Aorta (tissue), 5 donors: ENCODE data around the gene LMO7. TPM values are rescaled to one million over a fixed set of nuclear protein-coding genes. Genes with fewer than 3 reads are reported as not detected.
A peak's percentile ranks its signal among the peaks of the same experiment; 100 is the strongest.

Experiments used
- ATAC-seq: fragments of 200-7000 bp; cut with Tn5 transposase; one replicate; pipeline ENCODE4 v1.9.1; 2022; ENCODE audit warnings: moderate library complexity; ENCODE audit not compliant: low FRiP score
- DNase-seq, 2 donors: peaks; one replicate each; pipeline ENCODE4 v3.0.0-alpha.2; 2020
- H3K27ac ChIP-seq, 2 donors: one replicate each; pipeline ENCODE4 v1.5.1; 2013; ENCODE audit warnings: low read length in 2 of 2, mild to moderate bottlenecking in 2 of 2, moderate library complexity in 2 of 2, control low read depth in 1 of 2, inconsistent platforms in 1 of 2, low read depth in 1 of 2
- H3K27me3 ChIP-seq, 2 donors: one replicate each; pipeline ENCODE4 v1.6.1; 2013; ENCODE audit warnings: control low read depth in 1 of 2, low read length in 1 of 2, mild to moderate bottlenecking in 1 of 2, moderate library complexity in 1 of 2; ENCODE audit not compliant: insufficient read depth in 2 of 2, control insufficient read depth in 1 of 2
- H3K36me3 ChIP-seq, 2 donors: one replicate each; pipeline ENCODE4 v1.6.1; 2013; ENCODE audit warnings: control low read depth in 1 of 2, low read length in 1 of 2, mild to moderate bottlenecking in 1 of 2; ENCODE audit not compliant: insufficient read depth in 2 of 2, control insufficient read depth in 1 of 2
- H3K4me1 ChIP-seq, 2 donors: one replicate each; pipeline ENCODE4 v1.6.1; 2013; ENCODE audit warnings: low read length in 2 of 2, control low read depth in 1 of 2, mild to moderate bottlenecking in 1 of 2, moderate library complexity in 1 of 2; ENCODE audit not compliant: insufficient read depth in 2 of 2, control insufficient read depth in 1 of 2
- H3K4me3 ChIP-seq, 2 donors: one replicate each; pipeline ENCODE4 v1.5.1; 2013; ENCODE audit warnings: low read length in 2 of 2, control low read depth in 1 of 2, mild to moderate bottlenecking in 1 of 2
- H3K9me3 ChIP-seq: one replicate; pipeline ENCODE4 v1.6.1; 2013; ENCODE audit warnings: mild to moderate bottlenecking, low read length; ENCODE audit not compliant: control insufficient read depth
- WGBS, 2 donors: extraction: QIAGEN DNeasy Blood & Tissue Kit; methylation state at CpG; one replicate each; pipeline ENCODE4 v1.1.7; 2013; 5-methylcytosine and 5-hydroxymethylcytosine counted together
- intact Hi-C, 2 donors: fragments of 100-400 bp; cut with DNase I; formaldehyde crosslinking; loops; one replicate each; pipeline versions ENCODE4 v1.14.2 to v1.15.0; 2022
- polyA plus RNA-seq, 2 donors: library from polyadenylated mRNA; stranded (reverse); fragments of 200-250 nt; gene quantifications; one replicate each; pipeline ENCODE4 v1.2.3, GENCODE V29; 2013
- total RNA-seq, 2 donors: library from RNA; stranded (reverse); fragmentation: NEBNext Ultra II Directional; extraction: Animal tissue kit (Norgen Biotek cat#: 25700); gene quantifications; one replicate each; pipeline ENCODE4 v1.2.1, GENCODE V29; 2021
- donor health status: healthy with polysubstance abuse.
- donor health status: Bipolar disorder and iron deficiency.
- donor health status: DM: no; HTN: no; CAD: no.
- donor health status: DM: no; HTN: no; CAD: no.
- donor health status: DM: yes; HTN: yes; CAD: no.

LMO7 gene
- total and polyA plus RNA-seq, 4 donors, result 31.7 to 76.8 (median 55.9) TPM

GRCh38 chr13:75855847-75856246 is 219.7 kb downstream of the LMO7 start:
- Histone ChIP-seq H3K9me3 (no peaks in the 10 kb centered on the region), H3K4me1 (no peaks in the 10 kb centered on the region), H3K27ac (no peak overlapping the region), H3K36me3 (peaks cover 6 to 10% of the 10 kb centered on the region in 2 donors), H3K27me3 (no peaks in the 10 kb centered on the region), H3K4me3 (no peak overlapping the region)
- ATAC-seq (peak; percentile 53), DNase-seq (no peak)
- 67 to 74% methylated on average over 4 of the region's 4 CpGs for WGBS, 2 donors
- intact Hi-C loops, result loop anchor here in 1 of 2 donors (10.0 kb wide), 1 partner anchor 161 kb away; no protein-coding TSS in a partner anchor

- intact Hi-C loops, result loop anchor here in 1 of 2 donors (10.0 kb wide), 1 partner anchor 162 kb away; no protein-coding TSS in a partner anchor
- 57 to 65% methylated on average over 1 of the region's 1 CpG for WGBS, 2 donors
- no peak for ATAC-seq
- no peak overlapping the region for H3K4me3 ChIP-seq
- no peaks in the 10 kb centered on the region for H3K27me3 ChIP-seq
- H3K36me3 ChIP-seq, result peaks cover 6 to 9% of the 10 kb centered on the region in 2 donors
- no peak overlapping the region for H3K27ac ChIP-seq
- DNase-seq, result no peak
- H3K9me3 ChIP-seq, result no peaks in the 10 kb centered on the region
- no peaks in the 10 kb centered on the region for H3K4me1 ChIP-seq
Observed at GRCh38 chr13:75857291-75857690, 221.2 kb downstream of the LMO7 start.

GRCh38 chr13:75860935-75861334 is 224.8 kb downstream of the LMO7 start:
- ATAC-seq, result no peak
- intact Hi-C loops, result no loop called here
- 98 to 99% methylated on average over 6 of the region's 6 CpGs for WGBS, 2 donors
- Histone ChIP-seq H3K36me3 (peaks cover 0 to 3% of the 10 kb centered on the region in 2 donors), H3K9me3 (no peaks in the 10 kb centered on the region), H3K27ac (no peak overlapping the region), H3K4me1 (no peaks in the 10 kb centered on the region), H3K27me3 (no peaks in the 10 kb centered on the region), H3K4me3 (no peak overlapping the region)
- no peak for DNase-seq

GRCh38 chr13:75861786-75862185 is 225.7 kb downstream of the LMO7 start:
- intact Hi-C loops, result no loop called here
- Histone ChIP-seq H3K9me3 (no peaks in the 10 kb centered on the region), H3K4me1 (no peaks in the 10 kb centered on the region), H3K4me3 (no peak overlapping the region), H3K27ac (no peak overlapping the region), H3K36me3 (peaks cover 0 to 1% of the 10 kb centered on the region in 2 donors), H3K27me3 (no peaks in the 10 kb centered on the region)
- ATAC-seq, result no peak
- no peak for DNase-seq

GRCh38 chr13:75864718-75865117 is 228.6 kb downstream of the LMO7 start:
- ATAC-seq, result no peak
- no peak for DNase-seq
- Histone ChIP-seq H3K4me1 (no peaks in the 10 kb centered on the region), H3K9me3 (no peaks in the 10 kb centered on the region), H3K4me3 (no peak overlapping the region), H3K36me3 (no peaks in the 10 kb centered on the region), H3K27me3 (no peaks in the 10 kb centered on the region), H3K27ac (no peak overlapping the region)
- 62 to 63% methylated on average over 5 of the region's 5 CpGs for WGBS, 2 donors
- intact Hi-C loops, result loop anchor here in 1 of 2 donors (5.0 kb wide), 1 partner anchor 172 kb away; no protein-coding TSS in a partner anchor

GRCh38 chr13:75867379-75868117 is 231.4 kb downstream of the LMO7 start:
- no peak for ATAC-seq
- Histone ChIP-seq H3K36me3 (no peaks in the 10 kb centered on the region), H3K4me1 (no peaks in the 10 kb centered on the region), H3K27me3 (no peaks in the 10 kb centered on the region), H3K9me3 (no peaks in the 10 kb centered on the region), H3K27ac (no peak overlapping the region), H3K4me3 (no peak overlapping the region)
- DNase-seq, result no peak
- WGBS, 2 donors, result 76 to 79% methylated on average over 9 of the region's 9 CpGs
- intact Hi-C loops, result loop anchor here in 1 of 2 donors (5.0 kb wide), 1 partner anchor 175 kb away; no protein-coding TSS in a partner anchor

- H3K4me3 ChIP-seq, result no peak overlapping the region
- 30 to 37% methylated on average over 4 of the region's 4 CpGs for WGBS, 2 donors
- ATAC-seq (no peak), DNase-seq (no peak)
- no peaks in the 10 kb centered on the region for H3K9me3 ChIP-seq
- H3K4me1 ChIP-seq, result no peaks in the 10 kb centered on the region
- no peaks in the 10 kb centered on the region for H3K27me3 ChIP-seq
- intact Hi-C loops, result loop anchor here (2.0 to 10.0 kb wide), 4 partner anchors 145 to 1032 kb away; no protein-coding TSS in a partner anchor
- no peak overlapping the region for H3K27ac ChIP-seq
- no peaks in the 10 kb centered on the region for H3K36me3 ChIP-seq
Observed at GRCh38 chr13:75869981-75870380, 233.9 kb downstream of the LMO7 start.

GRCh38 chr13:75870397-75870903 is 234.3 kb downstream of the LMO7 start:
- ATAC-seq (peak; percentile 81), DNase-seq (no peak)
- no peaks in the 10 kb centered on the region for H3K4me1 ChIP-seq
- 10% methylated on average over 14 of the region's 14 CpGs for WGBS, 2 donors
- peak overlapping the region; percentile 31 to 32 for H3K4me3 ChIP-seq
- H3K36me3 ChIP-seq, result no peaks in the 10 kb centered on the region
- H3K27me3 ChIP-seq, result no peaks in the 10 kb centered on the region
- no peak overlapping the region for H3K27ac ChIP-seq
- intact Hi-C loops, result loop anchor here (2.0 to 10.0 kb wide), 3 partner anchors 144 to 1032 kb away; no protein-coding TSS in a partner anchor
- no peaks in the 10 kb centered on the region for H3K9me3 ChIP-seq

- Histone ChIP-seq H3K27me3 (no peaks in the 10 kb centered on the region), H3K27ac (no peak overlapping the region), H3K4me1 (no peaks in the 10 kb centered on the region), H3K9me3 (no peaks in the 10 kb centered on the region), H3K4me3 (peak overlapping the region; percentile 31 to 32), H3K36me3 (no peaks in the 10 kb centered on the region)
- intact Hi-C loops, result loop anchor here (2.0 to 10.0 kb wide), 3 partner anchors 144 to 1031 kb away; no protein-coding TSS in a partner anchor
- ATAC-seq (no peak), DNase-seq (no peak)
- 50 to 54% methylated on average over 6 of the region's 6 CpGs for WGBS, 2 donors
Observed at GRCh38 chr13:75871059-75871458, 234.9 kb downstream of the LMO7 start.
